HepG2 (cell line): ENCODE measurements around the gene CALCR. TPM values are rescaled to one million over a fixed set of nuclear protein-coding genes. Genes with fewer than 3 reads are reported as not detected.

Experiments used
- ATAC-seq: fragments of 200-7000 bp; cut with Tn5 transposase; 3 replicates; pipeline ENCODE4 v1.9.1; 2020; ENCODE audit warnings: mild to moderate bottlenecking, moderate library complexity
- BruUV-seq: library from RNA; stranded (reverse); fragments of 400-500 nt; replicated peaks from 2 replicates; lab custom pipeline; 2021; lab: Mats Ljungman, UMichigan
- CTCF ChIA-PET: fragments of 300-600 bp; formaldehyde crosslinking; extraction: SDS; loops from one replicate; lab custom pipeline; 2021; ENCODE audit warnings: low total read pairs, inconsistent platforms, low intra/inter-chr PET ratio; lab: Yijun Ruan, JAX
- POLR2A ChIA-PET: fragments of 350-600 bp; sonication (Branson Sonifier 250); formaldehyde crosslinking; loops from one replicate; lab custom pipeline; 2020; ENCODE audit warnings: antibody characterized with exemption, inconsistent platforms; lab: Yijun Ruan, JAX
- DNase-seq: peaks from one replicate; pipeline ENCODE4 v3.0.0-alpha.2; 2015; ENCODE audit warnings: low spot score
- FAIRE-seq: peaks from 3 replicates; lab custom pipeline; 2011; peaks lifted over from hg19 to GRCh38; lab: Jason Lieb, UNC
- H2AFZ ChIP-seq: one replicate; pipeline ENCODE4 v1.6.1; 2011; ENCODE audit warnings: low read length, inconsistent platforms
- H3K27ac ChIP-seq: fragments of 300-600 bp; 3 replicates; pipeline ENCODE4 v1.8.0; 2011; ENCODE audit warnings: mixed run types, mild to moderate bottlenecking, mixed read lengths, low read length, inconsistent platforms; ENCODE audit not compliant: insufficient read depth; ENCODE audit errors: extremely low read length
- H3K27me3 ChIP-seq, 2 experiments: fragments of 200-600 bp in 1 of 2; 2 replicates in 1 of 2; 3 replicates in 1 of 2; pipeline versions ENCODE4 v1.6.0 to v1.8.0; 2011; ENCODE audit warnings: low read length in 2 of 2, mild to moderate bottlenecking in 2 of 2, moderate library complexity in 2 of 2, inconsistent platforms in 1 of 2; ENCODE audit not compliant: insufficient read depth in 2 of 2, control insufficient read depth in 1 of 2
- H3K36me3 ChIP-seq, 2 experiments: fragments of 200-600 bp in 1 of 2; replicated peaks in 1 of 2; 2 replicates in 1 of 2; 3 replicates in 1 of 2; pipeline versions ENCODE4 v1.5.1 to v1.8.0; 2011; ENCODE audit warnings: low read length in 2 of 2, inconsistent platforms in 1 of 2; ENCODE audit not compliant: insufficient read depth in 2 of 2, control insufficient read depth in 1 of 2
- H3K4me1 ChIP-seq: 2 replicates; pipeline ENCODE4 v1.5.1; 2012; ENCODE audit warnings: low read length, inconsistent platforms; ENCODE audit not compliant: insufficient read depth
- H3K4me2 ChIP-seq: 2 replicates; pipeline ENCODE4 v1.6.0; 2011; ENCODE audit warnings: low read depth, low read length, inconsistent platforms
- H3K4me3 ChIP-seq, 3 experiments: fragments of 200-600 bp in 1 of 3; sonication (generic), shearing (Covaris generic) in 1 of 3; replicated peaks in 1 of 3; 2 replicates each; pipeline ENCODE4 v1.5.1; 2011 to 2016; ENCODE audit warnings: low read length in 3 of 3, inconsistent platforms in 2 of 3, low read depth in 2 of 3, mild to moderate bottlenecking in 2 of 3, control low read depth in 1 of 3, mixed read lengths in 1 of 3; ENCODE audit not compliant: insufficient read depth in 1 of 3
- H3K79me2 ChIP-seq: one replicate; pipeline ENCODE4 v1.6.1; 2011; ENCODE audit warnings: low read length, inconsistent platforms; ENCODE audit not compliant: insufficient read depth
- H3K9ac ChIP-seq: 2 replicates; pipeline ENCODE4 v1.6.0; 2011; ENCODE audit warnings: mild to moderate bottlenecking, low read depth, low read length, inconsistent platforms; ENCODE audit not compliant: insufficient read depth
- H3K9me3 ChIP-seq: 2 replicates; pipeline ENCODE4 v1.5.1; 2012; ENCODE audit warnings: mild to moderate bottlenecking, low read length
- H4K20me1 ChIP-seq: 2 replicates; pipeline ENCODE4 v1.6.0; 2011; ENCODE audit warnings: inconsistent platforms, mild to moderate bottlenecking, low read length, moderate library complexity; ENCODE audit not compliant: insufficient read depth
- CTCF ChIP-seq: sonication (generic); formaldehyde crosslinking; IDR thresholded peaks from 2 replicates; pipeline ENCODE4 v1.5.0; 2020; ENCODE audit warnings: mild to moderate bottlenecking, missing genetic modification reagents, moderate library complexity
- E2F2 ChIP-seq: sonication (generic); formaldehyde crosslinking; IDR thresholded peaks from 2 replicates; pipeline ENCODE4 v1.4.0; 2020; ENCODE audit warnings: missing genetic modification reagents, borderline replicate concordance
- NR1H2 ChIP-seq: sonication (generic); formaldehyde crosslinking; IDR thresholded peaks from 2 replicates; pipeline ENCODE4 v1.8.1; 2022; ENCODE audit warnings: low read depth, missing genetic modification reagents, borderline replicate concordance
- SMC3 ChIP-seq: IDR thresholded peaks from 2 replicates; pipeline ENCODE4 v1.6.1; 2011; ENCODE audit warnings: low read length, improper control_type of control experiment
- SMYD3 ChIP-seq: sonication (generic); formaldehyde crosslinking; IDR thresholded peaks from 2 replicates; pipeline ENCODE4 v1.8.1; 2023; ENCODE audit warnings: mild to moderate bottlenecking, missing genetic modification reagents
- STAG1 ChIP-seq: sonication (generic); formaldehyde crosslinking; IDR thresholded peaks from 2 replicates; pipeline ENCODE4 v1.4.0; 2020; ENCODE audit warnings: missing genetic modification reagents
- ZBTB1 ChIP-seq: sonication (generic); formaldehyde crosslinking; IDR thresholded peaks from 2 replicates; pipeline ENCODE4 v1.4.0; 2020; ENCODE audit warnings: missing genetic modification reagents, borderline replicate concordance
- WGBS: methylation state at CpG from one replicate; pipeline ENCODE4 v1.1.6; 2017; ENCODE audit warnings: low lambda C conversion rate; 5-methylcytosine and 5-hydroxymethylcytosine counted together
- in situ Hi-C: cut with HindIII; loops from 2 replicates; pipeline ENCODE4 v1.10.0; 2017; ENCODE audit warnings: low pct_unique_long_range_greater_than_20kb; ENCODE audit not compliant: extremely low pct_ligation_motif_present
- intact Hi-C: fragments of 100-400 bp; cut with micrococcal nuclease; formaldehyde crosslinking; loops from one replicate; pipeline ENCODE4 v1.10.0; 2022; ENCODE audit not compliant: unreplicated experiment
- polyA plus RNA-seq, 8 experiments: library from polyadenylated mRNA; depleted of rRNA in 3 of 8; stranded (reverse) in 7 of 8; unstranded in 1 of 8; fragments of >200 nt; fragmentation: Illumina TruSeq in 4 of 8; extraction: Trizol in 4 of 8; gene quantifications; 2 replicates each; pipeline versions ENCODE4 v1.2.1 to v1.2.3, GENCODE V29; 2011 to 2016; ENCODE audit warnings: low read depth in 4 of 8, missing spikeins in 1 of 8, mixed read lengths in 1 of 8; ENCODE audit not compliant: insufficient read depth in 1 of 8
- total RNA-seq, 5 experiments: library from RNA; depleted of rRNA; stranded (reverse); fragments of >200 nt; fragmentation: Illumina TruSeq; extraction: Trizol; gene quantifications; 2 replicates each; pipeline ENCODE4 v1.2.3, GENCODE V29; 2016; ENCODE audit warnings: low read depth in 1 of 5

The CALCR gene
- total and polyA plus RNA-seq, 2 of the 13 experiments (the other 11 are each of a cell fraction or from before 2014, with no cell fraction given), result not detected

GRCh38 chr7:93442478-93443224 lies 131.9 kb downstream of the CALCR start:
- 9% methylated on average over 6 of the region's 6 CpGs for WGBS
- Histone ChIP-seq H2AFZ (no peak overlapping the region), H3K9me3 (no peaks in the 10 kb centered on the region), H3K27ac (no peak overlapping the region), H3K4me1 (no peaks in the 10 kb centered on the region), H3K9ac (no peak overlapping the region), H3K4me2 (no peak overlapping the region), H4K20me1 (no peaks in the 10 kb centered on the region), H3K4me3 (no peak overlapping the region), H3K36me3 (no peaks in the 10 kb centered on the region), H3K27me3 (no peaks in the 10 kb centered on the region), H3K79me2 (no peaks in the 10 kb centered on the region)
- no peak for FAIRE-seq
- TF ChIP-seq NR1H2 (no peak), SMYD3 (CRISPR knock-in tag) (no peak), SMC3 (peak; percentile 58), STAG1 (CRISPR knock-in tag) (peak; percentile 27), CTCF (peak; percentile 73)
- intact Hi-C loops (loop anchor here (2.0 to 5.0 kb wide), 2 partner anchors 110 to 198 kb away; no protein-coding TSS in a partner anchor), in situ Hi-C loops (no loop called here)
- ChIA-PET POLR2A (no interaction called here), CTCF (interaction anchor here (1.0 kb wide), 1 partner anchor 109 kb away, joined by 3 read pairs; no protein-coding TSS in a partner anchor)
- peak; percentile 26 for DNase-seq
- peak; percentile 87 for ATAC-seq
- BruUV-seq, result no TSS peak

- TF ChIP-seq E2F2, result no peak
- TF ChIP-seq ZBTB1 (CRISPR knock-in tag), result no peak
- H4K20me1 ChIP-seq, result no peaks in the 10 kb centered on the region
- no TSS peak for BruUV-seq
- H3K4me1 ChIP-seq, result no peaks in the 10 kb centered on the region
- FAIRE-seq (no peak), ATAC-seq (no peak), DNase-seq (no peak)
- H3K79me2 ChIP-seq, result no peaks in the 10 kb centered on the region
- H3K4me3 ChIP-seq, result no peak overlapping the region
- ChIA-PET CTCF (no interaction called here), POLR2A (no interaction called here)
- no peak overlapping the region for H3K27ac ChIP-seq
- no peaks in the 10 kb centered on the region for H3K27me3 ChIP-seq
- intact Hi-C loops, result no loop called here
- H2AFZ ChIP-seq, result no peak overlapping the region
- H3K9ac ChIP-seq, result no peak overlapping the region
- H3K36me3 ChIP-seq, result no peaks in the 10 kb centered on the region
- WGBS, result 32% methylated on average over 6 of the region's 6 CpGs
- in situ Hi-C loops, result no loop called here
- no peak overlapping the region for H3K4me2 ChIP-seq
- H3K9me3 ChIP-seq, result no peaks in the 10 kb centered on the region
These were observed 138.7 kb downstream of the CALCR start for GRCh38 chr7:93435791-93436190.
